Stimulated activated CD8-positive, alpha-beta memory T cell treated with anti-CD3 and anti-CD28 coated beads, Interleukin-2, amount 100 ng/mL, for 1 hour (primary cell): ENCODE results near the gene MYADML2.

ENCODE experiments used
- DNase-seq, 2 donors: peaks; one replicate each; pipeline ENCODE4 v3.0.0-alpha.2; 2020; ENCODE audit warnings: low read depth in 2 of 2

The MYADML2 gene

GRCh38 chr17:81911277-81911961 is 35.6 kb downstream of the MYADML2 start, which contains the start of gene PCYT2:
Gene PCYT2, minus strand, starts transcription at chr17:81911399. Its CDS starts 44 bp downstream, at chr17:81911355.
- DNase-seq = peak; percentile 80 to 91

- no peak for DNase-seq
These were observed 36.2 kb downstream of the MYADML2 start for GRCh38 chr17:81910840-81911276.

GRCh38 chr17:81909966-81910839 is 36.8 kb downstream of the MYADML2 start:
- DNase-seq = no peak

GRCh38 chr17:81909231-81909630 is 37.8 kb downstream of the MYADML2 start:
- DNase-seq = no peak

GRCh38 chr17:81908793-81909192 is 38.2 kb downstream of the MYADML2 start:
- DNase-seq = no peak

- DNase-seq = no peak
These were observed 39.6 kb downstream of the MYADML2 start for GRCh38 chr17:81907219-81908145.

- no peak for DNase-seq
These were observed 40.4 kb downstream of the MYADML2 start for GRCh38 chr17:81906476-81907218.

GRCh38 chr17:81905993-81906392 is 41.0 kb downstream of the MYADML2 start:
- no peak for DNase-seq

- DNase-seq = no peak
These were observed 41.6 kb downstream of the MYADML2 start for GRCh38 chr17:81905424-81905875.

GRCh38 chr17:81904600-81905423 is 42.2 kb downstream of the MYADML2 start:
- DNase-seq = no peak

- no peak for DNase-seq
These were observed 43.0 kb downstream of the MYADML2 start for GRCh38 chr17:81903896-81904599.

- no peak for DNase-seq
These were observed 43.6 kb downstream of the MYADML2 start for GRCh38 chr17:81903415-81903831.

- DNase-seq = no peak
These were observed 44.2 kb downstream of the MYADML2 start for GRCh38 chr17:81902653-81903414.

- no peak for DNase-seq
These were observed 44.9 kb downstream of the MYADML2 start, which contains the start of gene NPB for GRCh38 chr17:81902023-81902652. Gene NPB, plus strand, starts transcription at chr17:81902238. Its CDS starts 40 bp downstream, at chr17:81902278.

- DNase-seq = no peak
These were observed 45.6 kb downstream of the MYADML2 start for GRCh38 chr17:81901167-81902022.

- DNase-seq = no peak
These were observed 46.7 kb downstream of the MYADML2 start for GRCh38 chr17:81900181-81900820.
